Thyroid gland (tissue), 4 donors: ENCODE results near the gene NUDT16L1. TPM values are rescaled to one million over a fixed set of nuclear protein-coding genes. Genes with fewer than 3 reads are reported as not detected.

Experiments used
- DNase-seq, 2 donors: peaks; one replicate each; pipeline ENCODE4 v3.0.0-alpha.2; 2019
- H3K27ac ChIP-seq, 3 donors: fragments of 200-600 bp; sonication (generic); 1 replicate in 2 of 3; 2 replicates in 1 of 3; pipeline ENCODE4 v1.5.1; 2016 to 2019; ENCODE audit warnings: mild to moderate bottlenecking in 1 of 3, moderate library complexity in 1 of 3
- H3K27me3 ChIP-seq: fragments of 200-600 bp; sonication (generic); one replicate; pipeline ENCODE4 v1.5.1; 2019
- H3K36me3 ChIP-seq, 2 donors: fragments of 200-600 bp; sonication (generic); one replicate each; pipeline ENCODE4 v1.5.1; 2016 to 2019
- H3K4me1 ChIP-seq, 2 donors: fragments of 200-600 bp; sonication (generic); one replicate each; pipeline ENCODE4 v1.5.1; 2017 to 2019
- H3K4me3 ChIP-seq, 3 donors: fragments of 200-600 bp; sonication (generic); replicated peaks in 1 of 3; 1 replicate in 2 of 3; 2 replicates in 1 of 3; pipeline ENCODE4 v1.5.1; 2016; ENCODE audit warnings: mild to moderate bottlenecking in 1 of 3
- H3K9me3 ChIP-seq: fragments of 200-600 bp; sonication (generic); one replicate; pipeline ENCODE4 v1.5.1; 2017
- CTCF ChIP-seq, 6 experiments: fragments of 200-600 bp in 3 of 6; fragments of 450-650 bp in 3 of 6; sonication (generic) in 3 of 6; IDR thresholded peaks; one replicate each; pipeline ENCODE4 v1.5.1; 2016 to 2019; ENCODE audit warnings: antibody characterized with exemption in 6 of 6, mild to moderate bottlenecking in 2 of 6, inconsistent platforms in 1 of 6, moderate library complexity in 1 of 6
- POLR2A ChIP-seq, 2 donors: fragments of 450-650 bp; IDR thresholded peaks; one replicate each; pipeline ENCODE4 v1.6.1; 2017; ENCODE audit warnings: antibody characterized with exemption in 2 of 2, mild to moderate bottlenecking in 2 of 2, moderate library complexity in 1 of 2
- whole genome bisulfite sequencing, 2 donors: methylation state at CpG; one replicate each; pipeline ENCODE4 v1.1.5; 2017; 5-methylcytosine and 5-hydroxymethylcytosine counted together
- intact Hi-C: fragments of 100-400 bp; cut with DNase I; formaldehyde crosslinking; loops from one replicate; pipeline ENCODE4 v1.15.1; 2023
- total RNA-seq, 4 donors: library from RNA; depleted of rRNA; stranded (reverse); fragments of >200 nt; gene quantifications; one replicate each; pipeline ENCODE4 v1.2.3, GENCODE V29; 2016

Gene NUDT16L1
- total RNA-seq, 4 donors from 2014 or later = 27.0 to 61.1 (median 38.9) TPM

- WGBS, 2 donors = 92 to 96% methylated on average over 20 to 24 of the region's 25 CpGs
- Histone ChIP-seq H3K9me3 (no peaks in the 10 kb centered on the region), H3K36me3 (peaks cover 16 to 27% of the 10 kb centered on the region in 2 donors), H3K27me3 (no peaks in the 10 kb centered on the region), H3K4me1 (peaks cover 59 to 67% of the 10 kb centered on the region in 2 donors), H3K27ac (no peak overlapping the region), H3K4me3 (no peak overlapping the region)
- no peak for DNase-seq
- no peak for TF ChIP-seq POLR2A (IDR thresholded peaks at IDR 0.05)
- TF ChIP-seq CTCF (IDR thresholded peaks at IDR 0.05) = no peak
- intact Hi-C loops = no loop called here
These were observed 36.4 kb upstream of the NUDT16L1 start for GRCh38 chr16:4656695-4657686.

- WGBS, 2 donors = 82 to 86% methylated on average over 21 to 23 of the region's 29 CpGs
- DNase-seq = no peak
- no peak overlapping the region for H3K4me3 ChIP-seq
- TF ChIP-seq POLR2A (IDR thresholded peaks at IDR 0.05) (no peak), CTCF (IDR thresholded peaks at IDR 0.05) (no peak)
- intact Hi-C loops = no loop called here
- peak overlapping the region; percentile 56 to 71 (median 56) for H3K27ac ChIP-seq
- peaks cover 40 to 50% of the 10 kb centered on the region in 2 donors for H3K4me1 ChIP-seq
- no peaks in the 10 kb centered on the region for H3K27me3 ChIP-seq
- H3K9me3 ChIP-seq = no peaks in the 10 kb centered on the region
- H3K36me3 ChIP-seq = peaks cover 16 to 20% of the 10 kb centered on the region in 2 donors
These were observed 33.7 kb upstream of the NUDT16L1 start for GRCh38 chr16:4659363-4660353.

GRCh38 chr16:4660454-4661007 is 32.8 kb upstream of the NUDT16L1 start:
- TF ChIP-seq POLR2A (IDR thresholded peaks at IDR 0.05) (no peak), CTCF (IDR thresholded peaks at IDR 0.05) (no peak)
- Histone ChIP-seq H3K4me1 (peaks cover 37 to 49% of the 10 kb centered on the region in 2 donors), H3K27ac (peak overlapping the region; percentile 61 to 91 (median 71)), H3K27me3 (no peaks in the 10 kb centered on the region), H3K4me3 (no peak overlapping the region), H3K9me3 (no peaks in the 10 kb centered on the region), H3K36me3 (peaks cover 14 to 20% of the 10 kb centered on the region in 2 donors)
- intact Hi-C loops = no loop called here
- peak; percentile 99 to 100 for DNase-seq
- WGBS, 2 donors = 5 to 16% methylated on average over 6 to 7 of the region's 18 CpGs

GRCh38 chr16:4661661-4662060 is 31.7 kb upstream of the NUDT16L1 start:
- no peak overlapping the region for H3K4me3 ChIP-seq
- intact Hi-C loops = no loop called here
- TF ChIP-seq POLR2A (IDR thresholded peaks at IDR 0.05) (no peak), CTCF (IDR thresholded peaks at IDR 0.05) (no peak)
- peaks cover 8 to 22% of the 10 kb centered on the region in 2 donors for H3K36me3 ChIP-seq
- H3K27ac ChIP-seq = peak overlapping the region in 1 of 3 donors; percentile 71
- WGBS, 2 donors = 51 to 84% methylated on average over 4 of the region's 11 CpGs
- no peaks in the 10 kb centered on the region for H3K9me3 ChIP-seq
- H3K4me1 ChIP-seq = peaks cover 37 to 43% of the 10 kb centered on the region in 2 donors
- DNase-seq = peak; percentile 77 to 79
- no peaks in the 10 kb centered on the region for H3K27me3 ChIP-seq
